Measurements from ENCODE around the gene PTCH2. TPM values are rescaled to one million over a fixed set of nuclear protein-coding genes. Genes with fewer than 3 reads are reported as not detected.

The PTCH2 gene
- total RNA-seq, 2 donors from 2014 or later = 1.5 to 1.6 TPM

GRCh38 chr1:44857446-44857845 lies 14.4 kb upstream of the PTCH2 start:
- H3K4me3 ChIP-seq (ENCODE audit: low read length) = no peak overlapping the region
- H3K9ac ChIP-seq (ENCODE audit: extremely low read depth, low read length, poor library complexity, severe bottlenecking) = no peak overlapping the region
- DNase-seq = no peak
- H3K4me3 Mint-ChIP-seq = no peak overlapping the region
- WGBS, 2 experiments (ENCODE audit: insufficient coverage in 1 of 2, insufficient read length in 1 of 2) = 87 to 96% methylated on average over 7 of the region's 7 CpGs
- no peaks in the 10 kb centered on the region for H3K4me1 ChIP-seq (ENCODE audit: control insufficient read depth, insufficient read depth, low read length)
- no peak overlapping the region for H3K27ac ChIP-seq (ENCODE audit: low read depth, low read length)
- H3K9me3 ChIP-seq (ENCODE audit: control insufficient read depth, low read length) = no peaks in the 10 kb centered on the region
- no peak for TF ChIP-seq CTCF (conservative IDR thresholded peaks at IDR 0.05)
- H3K36me3 Mint-ChIP-seq (ENCODE audit: low read depth) = peaks cover 26% of the 10 kb centered on the region
- H3K36me3 ChIP-seq (ENCODE audit: control insufficient read depth, insufficient read depth, low read length) = peaks cover 6% of the 10 kb centered on the region
- no peaks in the 10 kb centered on the region for H3K4me1 Mint-ChIP-seq
- H3K27ac Mint-ChIP-seq = no peak overlapping the region
- H3K27me3 Mint-ChIP-seq (ENCODE audit: insufficient read depth) = no peaks in the 10 kb centered on the region
- no peaks in the 10 kb centered on the region for H3K27me3 ChIP-seq (ENCODE audit: control insufficient read depth, insufficient read depth, low read length, poor library complexity, severe bottlenecking)
- no peaks in the 10 kb centered on the region for H3K9me3 Mint-ChIP-seq

GRCh38 chr1:44855742-44856141 lies 12.7 kb upstream of the PTCH2 start:
- no peaks in the 10 kb centered on the region for H3K9me3 Mint-ChIP-seq
- no peak overlapping the region for H3K4me3 Mint-ChIP-seq
- H3K36me3 ChIP-seq (ENCODE audit: control insufficient read depth, insufficient read depth, low read length) = peaks cover 6% of the 10 kb centered on the region
- H3K27ac ChIP-seq (ENCODE audit: low read depth, low read length) = no peak overlapping the region
- H3K9ac ChIP-seq (ENCODE audit: extremely low read depth, low read length, poor library complexity, severe bottlenecking) = no peak overlapping the region
- peaks cover 26% of the 10 kb centered on the region for H3K36me3 Mint-ChIP-seq (ENCODE audit: low read depth)
- no peak overlapping the region for H3K4me3 ChIP-seq (ENCODE audit: low read length)
- no peaks in the 10 kb centered on the region for H3K27me3 ChIP-seq (ENCODE audit: control insufficient read depth, insufficient read depth, low read length, poor library complexity, severe bottlenecking)
- no peak overlapping the region for H3K27ac Mint-ChIP-seq
- no peaks in the 10 kb centered on the region for H3K4me1 ChIP-seq (ENCODE audit: control insufficient read depth, insufficient read depth, low read length)
- WGBS, 2 experiments (ENCODE audit: insufficient coverage in 1 of 2, insufficient read length in 1 of 2) = 80 to 88% methylated on average over 4 to 7 of the region's 7 CpGs
- H3K27me3 Mint-ChIP-seq (ENCODE audit: insufficient read depth) = no peaks in the 10 kb centered on the region
- H3K4me1 Mint-ChIP-seq = no peaks in the 10 kb centered on the region
- H3K9me3 ChIP-seq (ENCODE audit: control insufficient read depth, low read length) = no peaks in the 10 kb centered on the region
- DNase-seq = no peak
- TF ChIP-seq CTCF (conservative IDR thresholded peaks at IDR 0.05) = no peak

- peaks cover 26% of the 10 kb centered on the region for H3K36me3 Mint-ChIP-seq (ENCODE audit: low read depth)
Measured at GRCh38 chr1:44854970-44855369, 11.9 kb upstream of the PTCH2 start.

More at GRCh38 chr1:44854970-44855369, 11.9 kb upstream of the PTCH2 start:
- H3K9me3 ChIP-seq (ENCODE audit: control insufficient read depth, low read length) = no peaks in the 10 kb centered on the region
- TF ChIP-seq CTCF (conservative IDR thresholded peaks at IDR 0.05) = no peak
- H3K9me3 Mint-ChIP-seq = no peaks in the 10 kb centered on the region
- H3K27me3 Mint-ChIP-seq (ENCODE audit: insufficient read depth) = no peaks in the 10 kb centered on the region
- no peak overlapping the region for H3K27ac Mint-ChIP-seq
- no peak for DNase-seq
- 90% methylated on average over 1 of the region's 1 CpG; no CpG with 5 or more reads in 1 of the 2 experiments for WGBS, 2 experiments (ENCODE audit: insufficient coverage in 1 of 2, insufficient read length in 1 of 2)
- no peak overlapping the region for H3K4me3 Mint-ChIP-seq
- H3K27ac ChIP-seq (ENCODE audit: low read depth, low read length) = no peak overlapping the region
- no peak overlapping the region for H3K4me3 ChIP-seq (ENCODE audit: low read length)
- peaks cover 2% of the 10 kb centered on the region for H3K4me1 Mint-ChIP-seq
- peaks cover 3% of the 10 kb centered on the region for H3K4me1 ChIP-seq (ENCODE audit: control insufficient read depth, insufficient read depth, low read length)
- no peaks in the 10 kb centered on the region for H3K27me3 ChIP-seq (ENCODE audit: control insufficient read depth, insufficient read depth, low read length, poor library complexity, severe bottlenecking)
- peaks cover 6% of the 10 kb centered on the region for H3K36me3 ChIP-seq (ENCODE audit: control insufficient read depth, insufficient read depth, low read length)
- no peak overlapping the region for H3K9ac ChIP-seq (ENCODE audit: extremely low read depth, low read length, poor library complexity, severe bottlenecking)

All from endodermal cell (in vitro differentiated cells).